OCI-LY3 (cell line): ENCODE data around the gene IP6K1.

ENCODE experiments used
- CTCF ChIP-seq: fragments of 200-600, 300-600 bp; sonication (generic); IDR thresholded peaks from 2 replicates; pipeline ENCODE4 v1.5.1; 2014; ENCODE audit warnings: antibody characterized with exemption, low read length, low read depth
- EZH2phosphoT487 ChIP-seq: fragments of 200-600 bp; shearing (Covaris generic); IDR thresholded peaks from 2 replicates; pipeline ENCODE4 v1.6.1; 2018; ENCODE audit warnings: antibody characterized with exemption, mixed run types, low read depth

- TF ChIP-seq CTCF (no peak), EZH2phosphoT487 (no peak)
Measured at GRCh38 chr3:49718858-49719213, 67.5 kb downstream of the IP6K1 start.
